HG02623 (cell line): ENCODE measurements around the gene CHML.

ENCODE experiments used
- ATAC-seq: cut with Tn5 transposase; IDR thresholded peaks from one replicate; pipeline ENCODE4 v1.9.1; 2021; ENCODE audit warnings: moderate library complexity; ENCODE audit not compliant: unreplicated experiment

CHML gene

DNA sequence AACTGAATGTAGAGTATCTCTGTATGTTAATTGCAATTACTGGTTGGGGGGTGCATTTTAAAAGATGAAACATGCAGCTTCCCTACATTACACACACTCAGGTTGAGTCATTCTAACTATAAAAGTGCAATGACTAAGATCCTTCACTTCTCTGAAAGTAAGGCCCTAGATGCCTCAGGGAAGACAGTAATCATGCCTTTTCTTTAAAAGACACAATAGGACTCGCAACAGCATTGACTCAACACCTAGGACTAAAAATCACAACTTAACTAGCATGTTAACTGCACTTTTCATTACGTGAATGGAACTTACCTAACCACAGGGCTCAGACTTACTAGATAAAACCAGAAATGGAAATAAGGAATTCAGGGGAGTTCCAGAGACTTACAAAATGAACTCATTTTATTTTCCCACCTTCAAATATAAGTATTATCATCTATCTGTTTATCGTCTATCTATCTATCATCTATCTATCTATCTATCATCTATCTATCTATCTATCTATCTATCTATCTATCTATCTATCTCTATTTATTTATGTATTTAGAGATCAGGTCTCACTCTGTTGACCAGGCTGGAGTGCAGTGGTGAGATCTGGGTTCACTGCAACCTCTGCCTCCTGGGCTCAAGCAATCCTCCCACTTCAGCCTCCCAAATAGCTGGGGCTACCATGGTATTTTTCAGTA lies 47.8 kb downstream of the CHML start:
- peak; percentile 82 for ATAC-seq

DNA sequence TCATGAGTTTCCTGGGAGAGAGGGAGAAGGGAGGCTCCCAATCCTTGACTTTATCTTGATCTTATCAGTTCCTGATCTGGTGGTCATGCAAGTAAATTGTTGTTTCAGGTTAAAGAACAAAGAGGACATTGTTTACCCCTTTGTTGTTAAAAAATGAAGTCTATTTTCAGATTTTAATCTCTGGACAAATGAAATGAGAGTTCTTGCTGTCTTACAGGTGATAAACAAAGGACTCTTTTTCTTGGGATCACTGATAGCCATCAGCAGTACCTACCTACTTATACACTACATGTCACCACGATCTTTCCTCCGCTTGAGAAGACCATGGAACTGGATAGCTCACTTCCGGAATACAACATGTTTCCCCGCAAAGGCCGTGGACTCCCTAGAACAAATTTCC lies 48.4 kb downstream of the CHML start:
- ATAC-seq, result no peak

GRCh38 chr1:241591317-241591716 lies 48.9 kb downstream of the CHML start:
- no peak for ATAC-seq

DNA sequence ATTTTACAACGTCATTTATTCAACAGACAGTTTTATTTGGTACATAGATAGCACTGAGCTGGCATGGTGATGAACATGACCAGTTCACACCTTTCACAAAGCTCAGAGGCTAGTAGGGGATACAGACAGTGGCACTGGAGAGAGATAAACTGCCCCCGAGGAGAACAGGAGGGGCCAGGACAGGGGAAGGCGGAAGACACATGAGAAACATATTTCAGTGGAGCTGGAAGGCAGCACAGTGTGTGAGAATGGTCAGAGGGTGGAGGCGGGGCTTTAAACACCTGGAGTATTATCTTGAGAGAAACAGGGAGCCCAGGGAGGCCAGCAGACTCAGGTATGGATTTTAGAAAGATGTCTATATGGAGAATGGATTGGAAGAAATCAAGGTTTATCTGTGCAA lies 49.5 kb downstream of the CHML start:
- no peak for ATAC-seq
